ENCODE measurements around the gene ARPP21.
"Not testable (repeated sequence)": the region's sequence is repeated elsewhere in the genome, so short reads cannot be mapped to it uniquely, and the experiment has no call there.

ARPP21 gene

DNA sequence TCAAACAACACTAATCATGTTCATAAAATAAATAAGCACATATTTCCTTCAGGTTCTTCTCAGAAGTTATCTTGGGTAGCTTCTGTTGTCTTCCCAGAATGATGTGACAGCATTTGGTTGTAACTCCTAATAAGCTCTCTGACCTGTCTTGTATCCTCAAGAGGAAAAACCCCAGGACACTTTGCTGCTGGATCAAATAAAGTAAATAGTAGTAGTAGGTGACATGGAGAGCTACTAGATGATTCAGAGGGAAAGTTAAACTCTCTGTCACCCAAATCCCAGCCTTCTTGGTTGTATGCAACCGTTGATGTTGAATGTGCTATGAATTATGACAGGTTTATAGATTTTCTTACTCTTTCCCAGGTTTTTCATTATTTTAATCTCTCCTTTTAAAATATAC is 143.0 kb downstream of the ARPP21 start:
- no peak for DNase-seq

DNA sequence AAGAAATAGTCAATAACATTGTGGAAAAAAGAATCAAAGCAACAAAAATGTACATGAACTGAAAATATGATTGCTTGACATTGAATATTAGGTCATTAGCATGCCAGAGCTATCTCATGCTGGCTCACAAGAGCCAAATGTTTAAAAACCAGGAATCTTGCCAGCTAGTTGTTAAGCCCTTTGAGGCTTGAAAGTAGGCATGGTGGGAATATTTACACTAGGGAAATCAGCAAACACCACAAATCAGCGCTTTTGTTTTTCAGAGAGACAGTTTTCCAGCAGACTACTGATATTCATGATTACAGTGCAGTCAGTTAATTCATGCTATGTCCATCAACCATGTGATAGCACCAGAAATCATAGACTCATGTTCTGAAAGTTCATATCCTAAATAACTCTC is 144.8 kb downstream of the ARPP21 start:
- DNase-seq: no peak

DNA sequence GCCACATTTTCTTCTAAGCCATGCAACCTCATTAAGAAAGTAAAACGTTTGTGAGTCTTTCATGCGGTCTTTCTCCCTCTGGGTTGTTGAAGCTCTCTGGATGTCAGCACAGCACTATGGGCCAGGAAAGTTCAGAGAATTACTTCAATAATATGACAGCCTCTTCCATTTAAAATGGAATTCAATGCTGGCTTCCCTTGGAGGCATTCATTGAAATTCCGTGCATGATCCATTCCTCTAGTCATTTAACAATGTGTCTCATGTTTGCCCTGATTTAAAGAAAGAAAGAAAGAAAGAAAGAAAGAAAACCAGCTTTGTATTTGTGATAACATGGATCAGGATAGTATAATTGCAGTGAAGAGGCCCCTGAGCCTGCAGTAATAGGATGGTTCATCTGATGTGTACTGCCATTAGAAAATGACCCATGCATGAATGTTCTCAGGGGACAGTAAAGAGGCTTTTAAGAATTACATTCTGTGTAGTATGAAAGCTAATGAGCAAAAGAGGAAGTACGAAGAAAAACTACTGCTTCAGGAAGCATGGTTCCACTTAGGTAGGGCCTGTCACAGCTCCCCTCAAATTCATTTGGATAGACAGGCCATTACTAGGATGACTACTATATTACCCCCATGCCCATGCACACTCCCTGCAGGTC is 146.0 kb downstream of the ARPP21 start:
- no peak for DNase-seq

DNA sequence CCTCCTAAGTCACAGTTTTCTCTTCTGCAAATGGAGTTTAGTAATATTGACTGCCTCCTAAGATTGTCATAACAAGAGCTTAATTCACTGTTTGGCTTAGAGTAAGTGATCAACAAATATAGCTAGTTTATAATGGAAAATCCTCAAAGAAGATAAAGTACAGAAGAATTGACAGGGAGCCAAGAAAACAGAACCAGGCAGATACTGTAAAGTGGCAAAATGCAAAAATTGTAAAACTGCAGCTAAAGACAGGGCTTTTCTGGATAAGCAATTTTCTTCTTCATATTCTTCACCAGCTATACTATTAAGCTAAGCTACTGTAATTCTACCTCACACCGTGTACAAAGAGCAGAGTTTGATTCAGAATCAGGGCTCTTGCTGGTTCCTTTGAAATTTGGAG is 148.6 kb downstream of the ARPP21 start:
- no peak for DNase-seq

DNA sequence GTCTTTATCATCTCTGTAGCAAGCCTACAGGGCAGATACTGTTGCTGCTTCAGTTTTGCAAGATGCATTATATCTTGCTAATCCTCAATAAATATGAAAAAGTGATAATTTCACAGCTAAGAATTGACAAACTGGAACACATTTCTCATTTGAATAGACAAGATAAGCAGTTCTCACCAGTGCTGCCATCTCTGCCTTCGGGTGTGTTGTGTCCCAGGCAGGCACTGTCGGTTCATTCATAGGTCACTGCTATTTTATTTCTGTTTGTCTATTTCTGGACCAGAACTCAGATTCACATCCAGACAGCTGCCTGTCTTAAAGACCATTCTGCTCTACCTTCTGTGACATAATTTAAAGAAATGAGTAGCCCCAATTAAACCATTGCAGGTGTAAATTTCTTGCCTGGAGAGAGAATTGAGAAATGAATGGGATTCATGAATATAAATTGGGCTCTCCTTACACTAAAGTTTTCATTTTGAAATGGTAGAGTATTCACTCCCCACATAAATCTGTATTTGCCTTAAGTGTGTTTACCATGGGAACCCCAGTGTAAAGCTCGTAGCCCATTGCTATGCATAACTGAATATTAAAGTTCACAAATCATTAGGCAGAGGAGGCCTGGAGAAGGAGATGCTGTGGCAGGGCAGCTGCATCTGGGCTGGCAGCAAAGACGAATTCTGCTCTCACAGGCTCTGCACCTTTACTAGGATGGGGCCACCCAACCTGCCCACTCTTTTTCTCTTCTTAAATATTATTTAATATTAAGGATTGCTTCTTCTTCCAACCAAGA is 149.9 kb downstream of the ARPP21 start:
- DNase-seq: no peak

DNA sequence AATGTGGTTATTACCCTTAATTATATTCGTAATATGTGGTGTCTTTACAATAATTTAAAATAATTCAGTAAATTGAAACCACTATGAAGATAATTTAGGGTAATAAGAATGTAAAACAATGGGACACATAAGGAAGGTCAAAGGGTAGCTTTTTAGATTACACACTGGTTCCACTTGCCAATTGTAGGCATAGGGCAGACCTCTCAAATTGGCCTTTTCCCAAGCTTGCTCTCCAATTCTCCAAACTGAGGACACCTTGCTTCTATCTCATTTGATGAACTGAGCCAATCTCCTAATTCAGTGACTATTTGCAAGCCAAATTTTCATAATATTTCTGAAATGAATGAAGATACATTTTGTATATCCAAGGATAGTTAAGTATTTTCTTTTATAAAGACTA is 151.4 kb downstream of the ARPP21 start:
- DNase-seq: no peak

DNA sequence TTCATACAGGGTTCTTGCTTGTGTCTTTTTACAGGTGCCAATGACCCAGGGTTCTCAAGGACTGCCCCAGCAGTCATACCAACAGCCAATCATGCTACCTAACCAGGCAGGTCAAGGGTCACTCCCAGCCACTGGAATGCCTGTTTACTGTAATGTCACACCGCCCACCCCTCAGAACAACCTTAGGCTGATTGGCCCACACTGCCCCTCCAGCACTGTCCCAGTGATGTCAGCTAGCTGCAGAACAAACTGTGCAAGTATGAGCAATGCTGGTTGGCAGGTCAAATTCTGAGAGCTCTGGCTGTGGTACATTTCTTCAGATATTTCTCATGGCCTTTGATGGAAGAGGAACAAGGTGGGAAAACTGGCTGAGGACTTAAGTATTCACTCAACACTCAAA is 154.3 kb downstream of the ARPP21 start:
- DNase-seq: no peak

DNA sequence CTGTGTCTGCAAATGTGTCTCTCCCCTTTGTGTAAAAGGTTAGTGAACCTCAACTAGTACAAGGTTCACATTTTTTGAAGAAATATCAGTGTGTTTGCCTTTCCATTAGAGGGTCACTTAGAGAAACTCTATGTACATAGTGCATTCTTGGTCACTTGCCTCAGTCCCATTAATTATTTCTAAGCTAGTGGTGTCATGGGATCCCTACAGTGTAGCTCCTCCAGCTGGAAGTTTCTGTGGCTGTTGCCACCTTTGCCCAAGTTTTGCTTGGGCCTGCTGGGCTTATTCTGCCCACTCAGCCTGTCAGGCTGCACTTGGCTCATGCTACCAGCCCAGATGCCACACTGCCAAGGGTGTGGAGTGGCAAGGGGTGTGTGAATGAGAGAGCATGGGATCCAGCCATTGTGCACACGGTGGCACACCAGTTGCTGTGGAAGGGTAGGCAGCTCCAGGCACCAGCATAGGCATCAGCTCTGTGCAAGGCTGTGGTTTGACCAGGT is 161.7 kb downstream of the ARPP21 start:
- no peak for DNase-seq

DNA sequence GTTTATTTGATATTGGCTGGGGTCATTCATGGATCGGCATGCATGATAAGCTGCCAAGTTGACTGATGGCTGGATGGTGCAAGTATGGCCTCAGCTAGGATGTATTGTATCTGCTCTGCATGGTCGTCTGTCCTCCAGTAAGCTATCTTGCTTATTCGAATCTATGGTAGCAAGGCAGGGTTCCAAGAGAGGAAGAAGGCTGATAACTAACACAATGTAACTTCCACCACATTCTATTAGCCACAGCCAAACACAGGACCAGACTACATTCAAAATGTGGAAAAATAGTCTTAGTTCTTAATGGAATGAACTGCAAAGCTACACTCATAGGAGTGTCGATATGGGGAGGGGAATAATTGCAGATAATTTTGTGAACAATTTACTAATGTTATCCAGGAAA is 175.2 kb downstream of the ARPP21 start:
- DNase-seq: no peak

DNA sequence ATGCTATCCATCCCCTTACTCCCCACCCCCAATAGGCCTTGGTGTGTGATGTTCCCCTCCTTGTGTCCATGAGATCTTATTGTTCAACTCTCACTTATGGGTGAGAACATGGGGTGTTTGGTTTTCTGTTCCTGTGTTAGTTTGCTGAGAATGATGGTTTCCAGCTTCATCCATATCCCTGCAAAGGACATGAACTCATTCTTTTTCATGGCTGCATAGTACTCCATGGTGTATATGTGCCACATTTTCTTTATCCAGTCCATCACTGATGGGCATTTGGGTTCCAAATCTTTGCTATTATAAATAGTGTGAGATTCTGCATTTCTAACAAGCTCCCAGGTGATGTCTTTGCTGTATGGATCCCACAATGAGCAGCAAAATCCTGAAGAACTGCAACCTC is 176.5 kb downstream of the ARPP21 start:
- DNase-seq: not testable (repeated sequence)

DNA sequence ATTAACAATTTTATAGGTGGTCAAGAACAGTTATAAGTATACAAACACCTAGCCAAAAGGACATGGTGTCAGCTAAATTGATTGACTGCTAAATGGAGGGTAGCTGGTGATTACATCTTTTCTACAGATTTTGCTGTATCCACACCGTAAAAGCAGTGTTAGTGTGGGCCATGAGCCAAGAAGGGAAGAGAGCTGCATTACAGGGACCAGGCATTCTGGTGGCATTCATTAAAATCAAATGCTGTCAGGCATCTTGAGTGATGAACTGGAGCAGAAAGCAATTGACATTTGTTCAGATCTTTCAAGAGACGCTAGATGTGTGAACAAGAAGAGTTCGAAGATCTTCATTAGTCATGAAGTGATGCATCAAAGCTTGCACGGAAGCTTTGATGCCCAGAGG is 177.9 kb downstream of the ARPP21 start:
- no peak for DNase-seq

DNA sequence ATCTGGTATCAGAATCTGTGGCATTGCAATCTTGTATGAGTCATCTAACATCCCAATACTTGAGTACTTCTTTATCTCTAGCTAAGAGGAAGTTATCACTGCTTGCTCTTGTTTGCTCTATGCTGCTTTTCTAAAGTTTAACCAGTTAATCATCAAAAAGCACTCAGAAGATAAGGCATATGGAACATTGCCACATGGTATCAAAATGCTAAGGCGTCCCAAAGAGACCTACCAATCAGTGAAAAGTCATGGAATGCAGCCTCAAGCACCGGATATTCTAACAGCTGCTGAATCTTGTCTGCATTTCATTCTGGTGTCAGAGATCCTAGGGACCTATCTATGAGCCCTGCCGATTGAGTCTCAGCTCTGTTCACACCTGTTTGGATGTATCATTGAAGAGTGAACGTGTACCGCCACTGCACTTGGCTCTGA is 192.8 kb downstream of the ARPP21 start:
- no peak for DNase-seq
